Activated CD4-positive, CD25-positive, alpha-beta regulatory T cell treated with anti-CD3 and anti-CD28 coated beads, Interleukin-2, amount 50 U/mL, for 24 hours (primary cell): Measurements from ENCODE around the gene PKHD1.
A peak's percentile ranks its signal among the peaks of the same experiment; 100 is the strongest.

Source experiments
- ATAC-seq, 2 donors: fragments of 150-1000 bp; cut with Tn5 transposase; one replicate each; pipeline ENCODE4 v1.10.0; 2021; ENCODE audit warnings: mild to moderate bottlenecking in 1 of 2, moderate library complexity in 1 of 2

PKHD1 gene, protein sequence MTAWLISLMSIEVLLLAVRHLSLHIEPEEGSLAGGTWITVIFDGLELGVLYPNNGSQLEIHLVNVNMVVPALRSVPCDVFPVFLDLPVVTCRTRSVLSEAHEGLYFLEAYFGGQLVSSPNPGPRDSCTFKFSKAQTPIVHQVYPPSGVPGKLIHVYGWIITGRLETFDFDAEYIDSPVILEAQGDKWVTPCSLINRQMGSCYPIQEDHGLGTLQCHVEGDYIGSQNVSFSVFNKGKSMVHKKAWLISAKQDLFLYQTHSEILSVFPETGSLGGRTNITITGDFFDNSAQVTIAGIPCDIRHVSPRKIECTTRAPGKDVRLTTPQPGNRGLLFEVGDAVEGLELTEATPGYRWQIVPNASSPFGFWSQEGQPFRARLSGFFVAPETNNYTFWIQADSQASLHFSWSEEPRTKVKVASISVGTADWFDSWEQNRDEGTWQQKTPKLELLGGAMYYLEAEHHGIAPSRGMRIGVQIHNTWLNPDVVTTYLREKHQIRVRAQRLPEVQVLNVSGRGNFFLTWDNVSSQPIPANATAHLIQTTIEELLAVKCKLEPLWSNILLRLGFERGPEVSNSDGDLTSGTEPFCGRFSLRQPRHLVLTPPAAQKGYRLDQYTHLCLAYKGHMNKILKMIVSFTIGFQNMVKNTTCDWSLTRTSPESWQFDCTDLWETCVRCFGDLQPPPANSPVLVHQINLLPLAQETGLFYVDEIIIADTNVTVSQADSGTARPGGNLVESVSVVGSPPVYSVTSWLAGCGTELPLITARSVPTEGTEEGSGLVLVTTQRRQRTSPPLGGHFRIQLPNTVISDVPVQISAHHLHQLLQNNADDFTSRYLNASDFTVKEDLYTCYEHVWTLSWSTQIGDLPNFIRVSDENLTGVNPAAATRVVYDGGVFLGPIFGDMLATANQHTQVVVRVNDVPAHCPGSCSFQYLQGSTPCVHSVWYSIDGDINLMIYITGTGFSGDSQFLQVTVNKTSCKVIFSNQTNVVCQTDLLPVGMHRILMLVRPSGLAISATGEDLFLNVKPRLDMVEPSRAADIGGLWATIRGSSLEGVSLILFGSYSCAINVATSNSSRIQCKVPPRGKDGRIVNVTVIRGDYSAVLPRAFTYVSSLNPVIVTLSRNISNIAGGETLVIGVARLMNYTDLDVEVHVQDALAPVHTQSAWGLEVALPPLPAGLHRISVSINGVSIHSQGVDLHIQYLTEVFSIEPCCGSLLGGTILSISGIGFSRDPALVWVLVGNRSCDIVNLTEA (N-terminal part only)

DNA sequence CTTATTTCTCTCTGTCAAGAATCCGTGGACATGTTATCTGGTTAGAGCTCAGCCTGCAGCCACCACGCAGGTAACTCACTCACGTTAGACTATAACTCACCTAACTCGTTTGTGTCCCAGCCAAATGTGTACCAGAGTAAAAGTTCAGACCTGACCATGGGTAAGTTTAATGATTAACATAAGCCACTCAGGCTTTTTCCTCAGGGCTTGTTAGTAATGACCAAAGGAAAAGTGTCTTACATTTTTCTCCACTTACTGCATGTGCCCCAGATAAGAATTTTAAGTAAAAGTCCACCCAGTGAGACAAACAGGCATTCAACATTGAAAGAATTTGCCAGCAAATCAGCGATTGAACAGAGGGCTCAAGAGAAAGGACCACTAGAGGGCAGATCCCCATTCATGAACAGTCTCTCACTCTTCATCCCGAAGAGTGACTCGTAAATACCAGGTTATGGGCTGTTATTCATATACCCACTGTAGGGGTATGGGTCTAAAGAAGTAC lies at the start of gene PKHD1:
Gene PKHD1 (minus strand): TSS at position 116 of the 502 bp plus-strand sequence. CDS start 2,680 bp downstream, outside the sequence.
- peak in 1 of 2 donors; percentile 45 for ATAC-seq

DNA sequence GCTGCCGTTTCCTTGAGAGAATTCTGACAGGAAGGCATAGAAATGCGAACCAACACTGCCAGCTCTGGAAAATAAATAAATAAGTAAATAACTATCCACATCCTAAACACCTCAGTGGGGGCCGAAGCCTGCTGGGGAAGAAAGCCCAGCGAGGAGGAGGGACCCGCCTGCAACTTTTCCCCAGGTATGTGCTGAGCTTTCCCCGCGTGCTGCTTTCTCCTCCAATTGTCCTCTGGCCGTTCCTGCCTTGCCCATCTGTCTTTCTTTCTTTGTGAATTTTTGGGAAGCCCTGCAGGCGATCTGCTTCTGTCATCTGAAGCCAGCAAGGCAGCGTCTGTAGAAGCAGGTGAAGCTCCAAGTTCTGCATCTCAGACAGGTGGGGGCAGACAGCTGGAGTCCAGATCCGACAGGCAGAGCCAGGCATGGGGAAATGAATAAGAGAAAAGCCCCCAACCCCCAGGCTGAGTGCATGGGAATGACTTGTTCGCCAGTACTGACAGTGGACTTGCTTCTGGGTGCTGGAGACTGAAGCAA lies 49.6 kb upstream of the PKHD1 start:
- ATAC-seq, result no peak

DNA sequence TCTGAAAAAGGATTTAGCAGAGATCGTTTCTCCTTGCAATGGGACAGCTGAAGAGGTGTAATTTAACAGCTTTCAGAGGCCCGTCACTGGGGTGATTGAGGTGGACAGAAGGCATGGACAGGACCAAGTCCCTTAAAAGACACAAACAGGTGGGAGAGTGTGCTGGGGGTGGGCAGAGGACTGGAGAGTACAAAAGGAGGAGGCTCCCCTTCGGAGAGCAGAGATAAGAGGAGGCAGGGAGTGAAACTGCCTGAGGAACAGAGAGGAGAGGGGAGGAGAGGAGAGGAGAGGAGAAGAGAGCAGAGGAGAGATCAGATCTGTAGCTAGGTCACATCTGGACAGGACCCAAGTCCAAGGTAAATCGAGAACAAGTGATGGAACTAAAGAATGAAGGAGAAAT lies 48.6 kb upstream of the PKHD1 start:
- no peak for ATAC-seq

DNA sequence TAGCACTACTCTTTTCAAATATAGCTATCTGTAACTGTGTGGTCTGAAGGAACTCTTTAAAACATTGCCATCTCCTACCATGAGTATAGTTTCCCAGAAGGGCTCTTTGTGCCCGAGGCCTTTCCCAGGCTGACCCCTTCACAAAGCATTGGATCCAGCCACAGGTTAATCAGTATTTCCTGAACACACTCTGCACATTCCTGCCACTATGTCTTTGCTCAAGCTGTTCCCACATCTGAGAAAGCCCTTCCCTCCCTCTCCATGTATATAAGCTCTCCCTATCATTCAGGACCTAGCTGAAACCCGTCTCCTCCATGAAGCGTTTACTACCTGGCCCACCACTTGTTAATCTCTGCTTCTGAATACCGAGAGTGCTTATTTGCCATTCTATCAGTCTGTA lies 47.8 kb upstream of the PKHD1 start:
- ATAC-seq, result no peak

DNA sequence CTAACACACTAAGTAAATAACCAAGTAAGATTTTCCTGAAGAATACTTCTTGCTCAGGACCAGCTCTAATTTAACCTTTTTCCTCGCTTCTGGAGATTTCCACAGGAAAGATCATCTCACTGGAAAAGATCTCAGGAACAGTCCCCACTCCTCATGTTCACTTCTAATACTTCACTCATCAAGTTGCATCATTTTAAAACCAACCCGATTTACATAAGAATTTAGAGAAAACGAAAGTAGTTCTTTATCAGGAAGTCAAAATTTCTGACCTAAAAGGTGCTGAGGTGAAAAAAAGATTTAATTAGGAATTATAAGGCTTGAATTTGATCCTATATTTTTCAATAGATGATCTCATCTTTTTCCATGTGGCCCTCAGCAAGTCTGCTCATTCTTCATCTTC lies 46.6 kb upstream of the PKHD1 start:
- no peak for ATAC-seq

DNA sequence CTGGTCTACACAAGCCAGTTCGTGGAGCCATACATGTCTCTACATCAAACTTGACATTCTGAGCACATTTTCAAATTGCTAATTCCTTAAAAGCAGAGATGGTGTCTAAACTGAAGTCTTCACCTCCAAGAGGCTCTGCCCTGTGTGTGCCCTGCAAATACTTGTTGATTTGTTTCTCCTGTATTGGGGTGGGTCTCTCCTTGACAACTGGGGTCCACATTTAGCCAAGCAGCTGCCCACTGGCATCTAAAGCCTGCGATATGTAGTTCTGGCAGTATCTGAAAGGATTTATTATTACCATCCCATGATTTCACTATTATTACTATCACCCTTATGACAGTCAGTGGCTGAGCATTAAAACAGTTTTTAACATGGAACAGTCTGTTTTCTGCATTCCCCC lies 45.9 kb upstream of the PKHD1 start:
- ATAC-seq, result no peak

DNA sequence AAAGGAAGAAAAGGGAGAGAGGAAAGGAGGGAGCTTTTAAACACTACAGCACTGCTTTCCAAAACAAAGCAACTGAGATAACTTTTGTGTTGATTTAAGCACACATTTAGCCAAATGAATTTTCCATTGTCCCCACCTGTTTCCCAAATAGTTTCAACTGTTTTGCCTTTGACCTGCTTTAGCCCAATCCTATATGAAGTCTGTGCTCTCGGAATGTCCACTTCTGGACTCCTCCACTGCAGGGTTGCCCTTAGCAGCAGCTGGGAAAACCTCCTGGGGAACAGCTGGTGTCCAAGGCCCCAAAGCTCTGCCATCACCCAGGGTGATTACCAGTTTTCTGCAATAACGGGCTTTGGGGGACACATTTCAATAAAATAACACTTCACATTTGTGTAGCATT lies 44.9 kb upstream of the PKHD1 start:
- no peak for ATAC-seq

DNA sequence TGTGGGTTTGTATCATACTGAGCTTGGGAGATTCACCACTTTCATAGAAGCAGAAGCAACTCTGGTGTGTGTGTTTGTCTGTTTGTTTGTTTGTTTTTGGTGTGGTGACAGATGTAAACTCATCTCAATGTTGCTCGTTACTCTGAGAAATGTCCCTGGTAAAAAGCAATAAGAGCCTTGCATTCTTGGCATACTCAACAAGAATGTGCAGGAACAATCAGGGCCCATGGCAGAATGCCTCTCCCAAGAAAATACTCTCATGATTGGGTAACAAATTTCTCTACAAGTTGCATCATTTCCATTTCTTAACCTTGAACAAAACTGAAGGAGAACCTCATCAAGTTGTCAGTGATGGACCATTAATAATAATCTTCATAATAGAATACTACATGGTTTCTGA lies 43.0 kb upstream of the PKHD1 start:
- ATAC-seq, result no peak

DNA sequence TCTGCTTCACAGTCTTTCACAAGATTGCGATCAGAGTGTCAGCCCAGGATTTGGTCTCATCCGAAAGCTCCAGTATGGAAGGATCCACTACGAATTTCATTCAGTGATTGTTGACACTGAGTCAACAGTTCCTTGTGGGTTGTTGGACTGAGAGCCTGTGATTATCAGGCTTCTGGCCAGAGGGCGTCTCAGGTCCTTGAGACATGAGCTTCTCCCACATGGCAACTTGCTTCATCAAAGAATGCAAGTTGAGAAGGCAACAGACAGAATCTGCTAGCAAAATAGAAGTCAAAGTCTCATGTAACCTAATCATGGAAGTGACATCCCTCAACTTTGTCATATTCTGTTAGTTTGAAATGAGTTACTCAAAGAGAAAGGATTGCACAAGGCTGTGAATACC lies 40.5 kb upstream of the PKHD1 start:
- ATAC-seq, result no peak

DNA sequence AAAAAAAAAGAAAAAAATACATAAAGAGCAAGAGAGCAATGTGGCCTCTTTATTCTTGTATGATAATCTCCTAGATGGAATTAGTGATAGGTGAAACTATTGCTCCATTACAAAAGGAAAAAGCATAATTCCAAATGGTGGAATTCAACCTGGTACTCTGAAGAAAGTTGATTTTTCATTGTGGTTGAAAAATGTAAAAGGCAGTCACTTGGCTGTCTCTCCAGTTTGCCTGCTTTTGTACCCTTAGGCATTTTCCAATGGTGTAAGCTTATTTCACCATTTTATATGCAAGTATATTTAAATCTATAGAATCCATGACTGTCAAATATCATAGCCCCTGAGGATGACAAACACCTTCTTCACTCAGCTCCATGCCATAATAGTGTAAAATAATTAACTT lies 38.8 kb upstream of the PKHD1 start:
- ATAC-seq, result no peak

DNA sequence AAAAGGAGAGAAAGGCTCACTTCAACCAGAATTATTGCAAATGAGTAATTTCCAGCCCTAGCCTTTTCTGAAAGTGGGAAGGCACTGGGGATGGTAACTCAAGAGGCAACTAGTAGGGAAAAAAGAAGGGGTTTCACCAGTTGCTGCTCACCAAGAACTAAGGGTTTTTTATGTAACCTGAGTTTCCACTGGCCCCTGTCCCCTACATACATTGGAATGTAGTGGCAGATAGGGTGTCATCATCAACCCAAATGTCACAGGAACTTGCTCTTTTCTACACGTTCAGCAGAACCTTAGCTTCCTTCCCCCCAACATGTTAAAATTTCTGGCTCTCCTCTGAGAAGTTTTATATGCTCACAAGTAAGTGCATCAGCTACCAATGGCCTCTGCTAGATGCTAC lies 38.2 kb upstream of the PKHD1 start:
- no peak for ATAC-seq

DNA sequence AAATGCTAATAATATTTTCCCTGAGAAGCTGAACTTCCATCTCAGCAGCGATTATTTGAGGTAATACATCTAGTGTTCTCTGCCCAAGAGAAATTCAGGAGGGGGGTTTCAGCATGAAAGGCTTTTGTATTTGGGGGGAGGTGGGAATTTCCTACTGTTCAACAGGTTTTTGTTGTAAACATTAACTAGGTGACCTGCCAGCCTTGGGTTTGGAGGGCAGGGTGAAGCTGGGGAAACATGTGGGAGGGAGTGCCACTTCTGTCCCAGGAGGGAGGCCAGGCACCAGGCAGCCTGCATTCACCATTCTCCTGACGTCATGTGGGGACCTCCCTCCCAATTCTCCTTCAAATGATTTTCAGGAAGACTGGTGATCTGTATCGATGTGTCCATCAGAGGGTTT lies 37.7 kb upstream of the PKHD1 start:
- no peak for ATAC-seq

DNA sequence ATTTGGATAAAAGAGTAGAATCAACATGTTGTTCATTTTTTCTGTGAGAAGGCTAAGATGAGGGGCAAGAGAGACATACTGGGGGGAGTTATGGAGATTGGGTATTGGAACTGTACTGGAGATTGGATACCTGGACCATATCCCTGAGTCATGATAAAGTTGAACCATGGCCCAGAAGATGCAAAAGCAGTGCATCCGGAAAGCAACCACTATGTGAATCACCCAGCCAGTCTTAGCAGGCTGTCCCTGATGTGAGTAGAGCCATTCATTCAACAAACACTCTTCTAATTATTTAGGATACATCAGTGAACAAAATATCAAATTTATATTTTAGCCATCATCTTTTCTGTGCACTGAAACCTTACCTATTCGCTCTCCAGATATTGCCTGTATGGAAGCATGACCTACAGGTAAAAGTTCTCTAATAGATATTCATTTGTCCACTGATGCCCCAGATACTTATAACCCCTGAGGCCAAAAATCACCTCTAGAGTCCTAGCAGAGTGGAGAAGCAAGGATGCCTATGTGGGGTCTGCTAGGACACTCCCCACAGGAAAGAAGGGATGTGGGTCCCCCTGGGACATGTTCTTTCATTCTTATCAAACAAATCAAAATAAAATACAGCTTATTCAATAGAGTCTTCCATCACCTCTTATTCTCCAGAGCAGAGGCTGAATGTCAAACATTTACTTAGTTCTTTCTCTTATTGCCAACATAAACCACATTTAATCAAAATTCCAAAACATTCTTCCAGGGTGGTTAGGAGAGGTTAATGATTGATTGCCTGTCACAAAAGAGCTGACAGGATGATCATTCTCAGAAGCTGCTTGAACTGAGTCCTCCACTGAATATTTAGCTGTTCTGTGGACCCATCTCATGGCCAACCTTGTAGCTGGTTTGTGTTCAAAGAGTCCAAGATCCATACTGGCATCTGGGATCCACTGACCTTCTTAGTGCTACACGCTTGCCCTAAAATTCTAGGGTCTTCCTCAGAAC lies 37.0 kb upstream of the PKHD1 start:
- ATAC-seq, result no peak

DNA sequence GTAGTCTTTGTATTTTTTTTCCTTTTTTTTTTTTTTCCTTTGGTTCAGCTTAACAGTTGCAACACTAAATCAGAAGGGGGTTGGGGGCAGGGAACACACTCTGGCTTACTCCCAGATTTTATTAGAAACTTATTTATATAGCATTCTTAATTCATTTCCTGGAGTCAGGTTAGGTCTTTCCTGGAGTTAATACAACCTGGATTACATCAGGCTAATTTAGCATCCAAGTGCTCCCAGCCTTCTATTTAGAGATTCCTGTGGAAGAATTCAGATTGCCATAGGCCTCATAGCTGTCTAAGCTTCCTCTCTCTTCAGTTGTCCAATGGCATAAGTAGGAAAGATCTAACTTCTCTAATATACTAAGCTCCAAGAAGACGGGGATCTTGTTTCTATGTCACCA lies 35.8 kb upstream of the PKHD1 start:
- no peak for ATAC-seq

DNA sequence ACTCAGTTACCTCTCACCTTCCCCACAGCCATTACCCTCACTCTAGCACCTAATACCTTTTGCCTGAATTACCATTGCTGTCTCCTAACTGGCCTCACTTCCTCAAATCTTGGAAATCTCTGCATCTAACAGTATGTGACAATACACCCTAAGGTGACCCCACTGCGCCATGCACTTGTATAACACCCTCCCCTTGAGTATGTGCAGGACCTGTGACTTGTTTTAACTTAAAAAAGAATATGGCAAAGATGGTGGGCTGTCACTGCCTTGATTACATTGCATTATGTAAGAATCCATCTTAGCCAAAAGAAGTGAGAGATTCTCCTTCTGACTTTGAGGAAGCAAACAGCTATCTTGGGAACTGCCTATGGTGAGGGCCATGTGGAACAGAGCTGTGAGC lies 29.9 kb upstream of the PKHD1 start:
- no peak for ATAC-seq

DNA sequence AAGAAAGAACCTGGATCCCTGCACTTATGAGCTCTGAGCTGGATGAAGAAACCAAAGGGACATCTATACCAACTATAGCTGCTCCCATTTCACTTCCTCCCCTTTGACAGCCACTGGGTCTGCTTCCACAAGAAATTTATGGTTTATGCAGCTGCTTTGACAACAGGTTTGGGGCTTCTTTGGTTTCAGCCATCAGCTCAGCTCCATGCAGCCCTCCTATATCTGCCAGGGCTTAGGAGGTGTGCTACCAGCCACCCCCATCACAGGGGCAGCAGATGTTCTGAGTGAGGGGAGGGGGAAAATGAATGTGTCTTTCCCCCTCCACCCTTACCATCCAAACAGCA lies 29.2 kb upstream of the PKHD1 start:
- ATAC-seq, result no peak

DNA sequence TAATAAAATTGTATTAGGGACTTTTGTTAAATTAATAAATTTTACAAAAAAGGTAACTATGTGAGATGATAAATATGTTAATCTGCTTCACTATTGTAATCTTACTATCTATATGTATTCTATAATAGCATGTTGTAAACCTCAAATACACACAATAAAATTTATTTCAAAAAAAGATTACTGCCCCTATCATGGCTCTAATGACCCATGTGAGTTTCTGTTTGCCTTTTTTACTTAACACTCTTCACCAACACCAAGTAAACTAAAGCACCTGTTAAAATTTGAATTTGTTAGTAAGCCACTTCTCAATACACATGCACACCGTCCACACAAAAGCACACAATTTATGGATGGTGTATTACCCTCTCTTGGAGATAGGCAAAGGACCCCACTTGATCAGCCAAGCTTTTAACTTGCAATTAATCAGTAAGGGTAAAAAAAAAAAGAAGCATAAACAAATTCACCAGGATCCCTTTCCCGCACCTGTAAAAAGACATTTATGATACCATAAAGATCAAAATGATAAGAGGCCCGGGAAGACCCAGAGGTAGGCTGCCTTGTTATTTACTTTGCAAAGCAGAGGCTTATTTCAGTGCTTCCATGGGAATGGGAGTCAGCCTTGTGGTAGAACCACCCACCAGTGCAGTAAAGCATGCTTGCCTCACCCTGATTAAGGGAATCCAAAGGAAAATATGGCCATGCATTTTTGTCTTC lies 28.6 kb upstream of the PKHD1 start:
- ATAC-seq, result no peak

DNA sequence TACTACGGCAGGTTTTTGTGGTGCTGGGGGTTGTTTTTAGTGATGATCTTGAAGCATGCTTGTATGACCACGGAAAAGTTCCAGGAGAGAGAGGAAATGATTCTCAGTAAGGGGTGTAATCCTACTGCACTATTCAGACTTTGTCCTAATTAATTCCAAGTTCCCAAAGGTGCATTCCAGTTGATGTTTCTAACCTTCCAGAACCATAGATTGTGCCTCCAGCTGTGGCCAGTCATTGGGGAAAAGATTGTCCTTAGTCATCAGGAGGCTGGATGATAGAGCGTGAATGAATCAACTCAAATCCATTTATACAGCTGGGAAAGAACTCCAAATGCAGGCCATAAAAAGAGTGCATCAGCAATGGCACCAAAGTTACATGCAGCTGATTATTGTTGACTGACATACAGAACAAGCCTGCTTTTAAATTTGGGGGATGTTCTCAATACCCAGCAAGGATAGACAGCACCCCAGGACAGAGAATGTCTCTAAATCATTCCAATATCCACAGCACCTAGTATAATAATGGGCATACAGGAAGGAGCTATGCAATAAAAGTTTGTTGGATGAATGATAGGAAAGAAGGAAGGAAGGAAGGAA lies 27.8 kb upstream of the PKHD1 start:
- no peak for ATAC-seq

DNA sequence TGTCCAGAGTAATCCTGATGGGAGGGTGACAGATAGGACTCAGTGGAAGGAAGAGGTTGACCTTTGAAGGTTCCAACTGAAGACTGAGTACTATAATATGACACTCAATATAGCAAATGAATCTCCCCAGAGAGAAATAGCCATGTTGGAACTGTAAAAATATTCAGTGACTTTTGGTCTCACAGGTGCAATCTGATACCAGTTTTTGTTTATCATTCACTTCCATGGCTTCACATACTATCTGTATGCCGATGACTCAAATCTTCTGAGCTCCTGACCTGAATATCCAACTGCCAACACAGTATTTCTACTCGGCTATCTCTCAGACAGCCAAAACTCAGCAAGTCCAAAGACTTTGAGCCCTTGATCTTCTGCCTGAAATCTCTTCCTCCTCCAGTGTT lies 21.8 kb upstream of the PKHD1 start:
- ATAC-seq, result no peak

DNA sequence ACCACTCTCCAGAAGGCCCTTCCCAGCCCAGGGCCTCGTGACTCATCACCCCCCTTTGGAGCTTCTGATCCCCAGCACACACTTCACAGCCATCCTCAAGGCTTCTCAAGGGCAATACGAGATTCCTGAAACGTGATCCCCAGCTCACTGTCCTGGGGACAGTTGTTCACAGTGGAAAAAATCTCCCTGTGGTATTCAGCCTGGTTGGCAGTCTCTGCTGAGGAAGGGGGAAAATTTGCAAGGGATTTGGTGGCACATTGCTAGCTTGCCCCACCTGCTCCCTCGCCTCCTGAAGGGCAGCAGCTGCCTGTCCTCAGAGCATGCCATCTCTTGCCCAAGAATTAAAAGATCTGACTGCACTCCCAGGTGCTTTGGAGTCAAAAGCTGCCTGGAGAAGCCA lies 20.7 kb upstream of the PKHD1 start:
- no peak for ATAC-seq

DNA sequence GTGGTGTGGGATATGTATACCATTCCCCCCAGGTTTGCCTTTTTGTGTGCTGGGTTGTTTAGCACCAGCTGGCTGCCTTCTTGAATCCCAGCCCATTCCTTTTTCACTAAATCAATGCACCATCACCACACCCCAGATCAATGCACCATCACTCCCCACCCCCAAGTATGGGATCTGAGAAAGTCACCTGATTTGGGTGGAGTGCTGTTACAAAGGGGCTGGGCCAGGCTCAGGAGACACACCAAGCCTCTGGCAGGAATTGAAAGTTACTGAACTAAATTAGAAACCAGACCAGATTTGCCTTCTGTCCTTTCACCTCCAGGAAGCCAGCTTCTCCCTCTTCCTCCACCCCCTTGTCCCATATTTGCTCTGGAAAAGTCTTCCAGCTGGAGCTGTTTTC lies 19.6 kb upstream of the PKHD1 start:
- ATAC-seq, result no peak
